NCI-H2029 (cell line): ENCODE results near the gene FGD4.

Experiments used
- DNase-seq: peaks from one replicate; lab custom pipeline; 2025; lab: John Stamatoyannopoulos, UW

Gene FGD4

GRCh38 chr12:32399370-32400113, at the start of gene FGD4:
Gene FGD4, plus strand, starts transcription at chr12:32399558.
- DNase-seq: peak; percentile 83

- DNase-seq: no peak
These were observed 45.8 kb upstream of the FGD4 start for GRCh38 chr12:32353540-32353939.

GRCh38 chr12:32357601-32358249, 41.6 kb upstream of the FGD4 start:
- DNase-seq: no peak

- no peak for DNase-seq
These were observed 38.4 kb upstream of the FGD4 start for GRCh38 chr12:32360956-32361355.

- no peak for DNase-seq
These were observed 36.5 kb upstream of the FGD4 start for GRCh38 chr12:32362892-32363291.

GRCh38 chr12:32365473-32366064, 33.8 kb upstream of the FGD4 start:
- peak; percentile 45 for DNase-seq

- no peak for DNase-seq
These were observed 32.6 kb upstream of the FGD4 start for GRCh38 chr12:32366714-32367113.

GRCh38 chr12:32367381-32367780, 32.0 kb upstream of the FGD4 start:
- no peak for DNase-seq

GRCh38 chr12:32369202-32369601, 30.2 kb upstream of the FGD4 start:
- DNase-seq: no peak

GRCh38 chr12:32377344-32378055, 21.9 kb upstream of the FGD4 start:
- no peak for DNase-seq

GRCh38 chr12:32379213-32379612, 20.1 kb upstream of the FGD4 start:
- DNase-seq: no peak

GRCh38 chr12:32379667-32380066, 19.7 kb upstream of the FGD4 start:
- no peak for DNase-seq

GRCh38 chr12:32382226-32382625, 17.1 kb upstream of the FGD4 start:
- no peak for DNase-seq

- DNase-seq: peak; percentile 70
These were observed 8.7 kb upstream of the FGD4 start for GRCh38 chr12:32390572-32391219.

GRCh38 chr12:32395026-32395425, 4.3 kb upstream of the FGD4 start:
- DNase-seq: no peak

- DNase-seq: peak; percentile 56
These were observed 1.7 kb upstream of the FGD4 start for GRCh38 chr12:32397696-32398095.

- no peak for DNase-seq
These were observed 1.2 kb upstream of the FGD4 start for GRCh38 chr12:32398181-32398580.

- no peak for DNase-seq
These were observed 465 bp upstream of the FGD4 start for GRCh38 chr12:32398816-32399369.

GRCh38 chr12:32400114-32400672, 835 bp downstream of the FGD4 start:
- no peak for DNase-seq

- no peak for DNase-seq
These were observed 1.5 kb downstream of the FGD4 start for GRCh38 chr12:32400866-32401265.

- no peak for DNase-seq
These were observed 2.8 kb downstream of the FGD4 start for GRCh38 chr12:32402170-32402569.

GRCh38 chr12:32402946-32403345, 3.6 kb downstream of the FGD4 start:
- no peak for DNase-seq
